GM18858 (cell line): ENCODE measurements around the gene PTDSS2.
"Not testable (repeated sequence)": the region's sequence is repeated elsewhere in the genome, so short reads cannot be mapped to it uniquely, and the experiment has no call there.

Experiments
- ATAC-seq: cut with Tn5 transposase; IDR thresholded peaks from one replicate; pipeline ENCODE4 v1.9.1; 2021; ENCODE audit not compliant: unreplicated experiment

Gene PTDSS2

DNA sequence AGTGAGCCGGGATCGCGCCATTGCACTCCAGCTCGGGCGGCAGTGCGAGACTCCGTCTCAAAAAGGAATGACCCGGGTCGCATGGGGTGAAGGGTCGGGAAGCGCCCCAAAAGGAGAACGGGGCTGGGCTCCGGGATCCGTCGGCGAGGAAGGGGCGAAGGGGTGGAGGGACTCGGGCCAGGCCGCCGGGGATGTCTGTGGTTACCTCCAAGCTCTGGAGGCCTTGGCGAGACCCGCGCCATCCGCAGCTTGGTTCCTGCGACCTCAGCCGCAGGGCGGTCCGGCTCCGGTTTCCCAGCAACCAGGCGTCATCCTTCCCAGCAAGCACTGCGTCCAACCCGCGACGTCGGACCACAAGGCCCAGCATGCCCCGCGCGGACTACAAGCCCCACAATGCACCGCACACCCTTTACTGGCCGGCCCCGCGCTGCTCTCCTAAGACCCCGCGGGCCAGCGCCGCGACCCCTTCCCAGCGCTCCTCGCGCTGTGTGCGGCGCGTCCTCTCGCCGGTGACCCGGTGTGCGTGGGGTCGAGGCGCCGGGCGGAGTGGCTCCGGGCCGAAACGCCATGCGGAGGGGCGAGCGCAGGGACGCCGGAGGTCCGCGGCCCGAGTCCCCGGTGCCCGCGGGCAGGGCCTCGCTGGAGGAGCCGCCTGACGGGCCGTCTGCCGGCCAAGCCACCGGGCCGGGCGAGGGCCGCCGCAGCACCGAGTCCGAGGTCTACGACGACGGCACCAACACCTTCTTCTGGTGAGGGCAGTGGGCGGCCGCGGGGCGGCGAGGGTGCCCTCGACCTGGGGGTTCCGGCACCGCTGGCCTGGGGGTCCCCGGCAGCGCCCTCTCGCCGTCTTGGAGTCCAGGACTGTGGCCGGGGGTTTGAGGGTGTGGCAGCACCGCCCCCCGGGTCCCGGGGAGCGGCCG, at the start of gene PTDSS2:
TSS of gene PTDSS2 (plus strand) at position 391 of the 920 bp plus-strand sequence. CDS start at position 568, 177 bp downstream.
- peak; percentile 61 for ATAC-seq

DNA sequence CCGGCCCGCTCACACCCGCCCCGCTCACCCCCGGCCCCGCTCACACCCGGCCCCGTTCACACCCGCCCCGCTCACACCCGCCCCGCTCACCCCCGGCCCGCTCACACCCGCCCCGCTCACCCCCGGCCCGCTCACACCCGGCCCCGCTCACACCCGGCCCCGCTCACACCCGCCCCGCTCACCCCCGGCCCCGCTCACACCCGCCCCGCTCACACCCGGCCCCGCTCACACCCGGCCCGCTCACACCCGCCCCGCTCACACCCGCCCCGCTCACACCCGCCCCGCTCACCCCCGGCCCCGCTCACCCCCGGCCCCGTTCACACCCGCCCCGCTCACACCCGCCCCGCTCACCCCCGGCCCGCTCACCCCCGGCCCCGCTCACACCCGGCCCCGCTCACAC, 48.9 kb upstream of the PTDSS2 start:
- not testable (repeated sequence) for ATAC-seq

DNA sequence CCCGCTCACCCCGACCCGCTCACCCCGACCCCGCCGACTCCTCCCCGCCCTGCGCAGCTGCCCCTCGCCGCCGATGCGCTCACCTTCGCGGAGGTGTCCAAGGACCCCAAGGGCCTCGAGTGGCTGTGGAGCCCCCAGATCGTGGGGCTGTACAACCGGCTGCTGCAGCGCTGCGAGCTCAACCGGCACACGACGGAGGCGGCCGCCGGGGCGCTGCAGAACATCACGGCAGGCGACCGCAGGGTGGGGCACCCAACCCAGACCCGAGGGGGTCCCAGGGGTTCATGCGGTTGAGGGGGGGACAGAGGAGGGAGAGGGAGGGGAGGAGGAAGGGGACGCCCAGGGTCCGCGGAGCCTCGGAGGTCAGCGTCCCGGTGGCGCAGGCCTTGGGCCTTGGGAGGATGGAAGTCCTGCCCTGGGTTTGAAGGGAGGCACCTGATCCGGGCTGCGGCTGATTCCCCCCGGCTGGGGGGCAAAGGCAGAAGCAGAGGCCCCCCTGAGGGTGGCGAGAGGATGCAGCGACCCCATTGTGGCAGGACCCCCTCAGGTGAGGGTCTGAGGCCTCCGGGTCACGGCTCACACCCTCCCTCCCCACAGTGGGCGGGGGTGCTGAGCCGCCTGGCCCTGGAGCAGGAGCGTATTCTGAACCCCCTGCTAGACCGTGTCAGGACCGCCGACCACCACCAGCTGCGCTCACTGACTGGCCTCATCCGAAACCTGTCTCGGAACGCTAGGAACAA, 46.9 kb upstream of the PTDSS2 start:
- no peak for ATAC-seq

DNA sequence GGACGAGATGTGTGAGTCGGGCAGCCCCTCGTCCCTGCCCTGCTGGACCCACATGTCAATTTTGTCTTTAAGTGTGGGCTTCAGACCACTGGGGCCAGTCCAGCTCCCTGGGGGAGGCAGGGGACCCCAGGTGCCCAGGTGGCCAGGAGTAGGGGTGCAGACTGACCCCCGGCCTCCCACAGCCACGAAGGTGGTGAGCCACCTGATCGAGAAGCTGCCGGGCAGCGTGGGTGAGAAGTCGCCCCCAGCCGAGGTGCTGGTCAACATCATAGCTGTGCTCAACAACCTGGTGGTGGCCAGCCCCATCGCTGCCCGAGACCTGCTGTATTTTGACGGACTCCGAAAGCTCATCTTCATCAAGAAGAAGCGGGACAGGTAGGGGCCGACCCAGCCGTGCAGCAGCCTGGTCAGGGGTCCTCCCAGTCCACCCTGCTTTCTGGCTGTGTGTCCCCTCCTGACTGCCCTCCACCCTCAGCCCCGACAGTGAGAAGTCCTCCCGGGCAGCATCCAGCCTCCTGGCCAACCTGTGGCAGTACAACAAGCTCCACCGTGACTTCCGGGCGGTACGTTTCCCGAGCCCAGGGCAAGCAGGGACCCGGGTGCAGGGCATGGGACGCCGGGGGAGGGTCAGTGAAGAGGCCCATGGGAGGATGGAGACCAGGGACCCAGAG, 46.2 kb upstream of the PTDSS2 start:
- no peak for ATAC-seq

DNA sequence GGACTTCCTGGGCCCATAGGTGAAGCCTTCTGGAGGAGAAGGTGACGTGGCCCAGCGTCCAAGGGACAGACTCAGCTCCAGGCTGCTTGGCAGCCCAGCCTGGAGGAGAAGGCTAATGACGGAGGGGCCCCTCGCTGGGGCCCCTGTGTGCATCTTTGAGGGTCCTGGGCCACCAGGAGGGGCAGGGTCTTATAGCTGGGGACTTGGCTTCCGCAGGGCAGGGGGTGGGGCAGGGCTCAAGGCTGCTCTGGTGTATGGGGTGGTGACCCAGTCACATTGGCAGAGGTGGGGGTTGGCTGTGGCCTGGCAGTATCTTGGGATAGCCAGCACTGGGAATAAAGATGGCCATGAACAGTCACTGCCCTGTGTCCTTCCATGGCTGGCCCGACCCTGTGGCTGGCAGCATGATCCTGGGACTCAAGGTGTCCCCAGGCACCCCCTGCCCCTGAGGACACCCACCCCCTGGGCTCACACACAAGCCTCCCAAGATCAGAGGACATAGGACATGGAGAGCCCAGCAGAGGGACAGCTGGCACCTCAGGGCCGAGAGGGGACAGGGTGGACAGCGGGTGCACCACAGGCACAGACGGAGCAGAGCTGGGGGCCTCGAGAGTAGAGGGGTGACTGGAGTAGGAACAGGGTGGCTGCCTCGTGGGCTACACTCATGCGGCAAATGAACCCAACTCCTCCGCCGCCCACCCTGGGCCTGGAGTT, 45.4 kb upstream of the PTDSS2 start:
- no peak for ATAC-seq

DNA sequence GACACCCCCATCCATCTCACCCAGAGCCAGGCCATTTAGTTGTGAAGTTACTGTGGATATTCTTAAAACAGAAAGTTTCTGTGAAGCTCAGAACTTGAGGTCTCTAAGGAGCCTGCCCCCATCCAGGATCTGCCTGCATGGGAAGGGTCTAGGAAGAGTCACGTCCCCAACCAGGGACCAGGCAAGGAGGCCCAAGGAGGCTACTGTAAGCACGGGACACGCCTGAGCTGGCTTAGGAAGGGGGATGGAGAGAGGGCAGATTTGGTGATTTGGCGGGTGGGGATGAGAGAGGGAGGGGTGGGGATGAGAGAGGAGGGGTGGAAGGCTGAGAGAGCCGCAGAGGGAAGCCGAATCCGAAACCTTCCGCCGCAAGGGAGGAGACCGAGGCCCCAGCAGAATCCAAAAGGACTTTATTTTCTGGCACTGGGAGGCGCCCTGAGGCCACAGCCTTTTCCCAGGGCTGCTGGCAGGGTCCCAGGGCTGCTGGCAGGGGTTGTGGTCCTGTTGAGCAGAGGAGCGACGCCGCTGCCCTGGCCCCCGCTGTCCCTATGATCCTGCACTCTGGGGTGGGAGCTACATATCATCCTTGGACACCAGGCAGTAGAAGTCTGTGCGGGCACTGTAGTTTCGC, 44.6 kb upstream of the PTDSS2 start:
- no peak for ATAC-seq

DNA sequence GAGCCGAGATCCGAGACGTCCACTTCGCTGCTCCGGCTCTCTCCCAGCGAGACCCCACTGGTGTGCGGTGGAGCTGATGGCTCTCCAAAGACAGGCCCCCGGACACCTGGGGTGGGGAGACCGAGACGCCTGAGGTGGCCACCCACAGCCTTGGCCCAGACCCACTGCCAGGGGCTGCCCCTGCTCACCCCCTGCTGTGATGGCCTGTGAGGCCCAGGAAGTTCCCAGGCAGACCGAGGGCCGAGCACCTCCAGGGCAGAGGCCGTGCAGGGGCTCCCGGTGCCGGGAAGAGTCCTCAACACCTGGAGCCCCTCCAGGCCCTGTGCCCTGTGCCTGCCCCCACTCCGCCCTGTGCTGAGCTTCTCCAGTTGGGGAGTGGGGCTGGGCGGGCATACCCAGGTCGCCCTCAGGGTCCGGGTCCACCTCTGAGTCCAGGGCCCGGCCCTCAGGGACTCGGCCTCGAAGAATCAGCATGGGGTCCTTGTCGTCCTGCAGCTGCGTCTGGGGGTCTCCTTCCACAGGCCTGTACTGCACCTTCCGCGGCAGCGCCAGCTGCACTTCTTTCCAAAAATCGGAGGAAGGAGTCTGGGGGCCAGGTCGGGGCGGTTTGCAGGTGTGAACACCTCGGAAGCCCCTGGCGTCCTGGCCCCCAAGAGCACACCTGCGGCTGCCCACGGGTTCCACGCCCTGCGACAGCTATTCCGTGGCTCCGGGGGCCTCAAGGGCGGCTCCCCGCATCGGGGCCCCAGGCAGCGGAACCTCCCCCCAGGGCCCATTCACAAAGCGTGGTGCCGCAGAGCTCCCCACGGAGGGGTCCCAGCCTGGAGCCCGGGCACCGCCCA, 43.9 kb upstream of the PTDSS2 start:
- no peak for ATAC-seq

DNA sequence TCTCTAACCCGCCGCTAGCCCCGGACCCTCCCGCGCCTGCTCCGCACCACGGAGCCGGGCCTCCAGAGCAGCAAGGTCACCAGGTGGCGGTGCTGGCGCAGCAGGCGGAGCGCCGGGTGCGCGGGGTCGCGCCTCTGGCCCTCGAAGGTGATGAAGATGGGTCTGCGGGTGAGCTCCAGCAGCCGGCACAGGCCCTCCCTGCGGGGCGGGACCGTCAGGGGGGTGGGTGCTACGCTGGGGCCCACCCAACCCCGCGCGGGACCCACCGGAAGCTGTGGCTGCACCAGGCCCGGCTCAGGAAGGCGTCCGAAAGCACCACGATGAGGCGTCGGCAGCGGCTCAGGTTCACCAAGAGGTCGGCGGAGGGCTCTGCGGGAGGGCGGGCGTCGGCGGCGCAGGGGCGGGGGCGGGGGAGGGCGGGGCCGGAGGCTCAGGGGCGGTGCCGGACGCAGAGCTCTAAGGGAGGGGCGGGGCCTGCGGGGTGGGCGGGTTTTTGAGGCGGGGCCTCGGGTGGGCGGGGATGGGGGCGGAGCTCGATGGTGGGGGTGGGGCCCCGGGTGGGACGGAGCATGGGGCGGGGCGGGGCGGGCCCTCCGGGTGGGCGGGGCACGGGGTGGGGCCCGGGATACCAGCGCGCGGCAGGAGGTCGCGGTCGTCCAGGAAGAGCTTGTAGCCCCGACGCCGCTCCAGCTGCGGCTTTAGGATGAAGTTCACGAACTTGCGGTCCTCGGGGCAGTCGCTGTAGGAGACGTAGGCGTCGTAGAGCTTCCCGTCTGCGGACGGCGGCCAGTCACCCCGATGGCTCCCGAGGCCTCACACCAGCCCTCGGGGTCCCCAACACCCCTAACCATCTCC, 43.1 kb upstream of the PTDSS2 start:
- ATAC-seq = peak; percentile 43

DNA sequence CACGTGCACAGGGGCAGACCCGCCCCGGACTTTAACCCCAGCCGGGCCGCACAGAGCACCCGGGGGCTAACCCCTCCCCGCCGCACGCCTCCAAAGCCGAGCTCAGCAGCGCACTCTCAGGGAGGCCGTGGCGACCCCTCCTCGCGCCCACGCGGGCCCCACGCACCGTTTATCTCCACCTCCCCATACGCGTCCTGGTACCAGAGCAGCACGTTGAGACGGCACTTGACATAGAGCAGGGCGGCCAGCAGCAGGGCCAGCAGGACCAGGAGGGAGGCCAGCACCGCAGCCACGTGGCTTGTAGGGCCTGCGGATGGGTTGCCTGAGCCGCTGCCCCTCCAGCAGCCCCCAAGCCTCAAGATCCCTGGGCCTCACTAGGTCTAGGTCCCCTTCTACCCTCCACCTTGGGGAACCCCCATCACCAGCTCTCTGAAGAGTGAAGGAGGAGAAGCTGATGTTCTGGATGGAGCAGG, 42.4 kb upstream of the PTDSS2 start:
- ATAC-seq = no peak

DNA sequence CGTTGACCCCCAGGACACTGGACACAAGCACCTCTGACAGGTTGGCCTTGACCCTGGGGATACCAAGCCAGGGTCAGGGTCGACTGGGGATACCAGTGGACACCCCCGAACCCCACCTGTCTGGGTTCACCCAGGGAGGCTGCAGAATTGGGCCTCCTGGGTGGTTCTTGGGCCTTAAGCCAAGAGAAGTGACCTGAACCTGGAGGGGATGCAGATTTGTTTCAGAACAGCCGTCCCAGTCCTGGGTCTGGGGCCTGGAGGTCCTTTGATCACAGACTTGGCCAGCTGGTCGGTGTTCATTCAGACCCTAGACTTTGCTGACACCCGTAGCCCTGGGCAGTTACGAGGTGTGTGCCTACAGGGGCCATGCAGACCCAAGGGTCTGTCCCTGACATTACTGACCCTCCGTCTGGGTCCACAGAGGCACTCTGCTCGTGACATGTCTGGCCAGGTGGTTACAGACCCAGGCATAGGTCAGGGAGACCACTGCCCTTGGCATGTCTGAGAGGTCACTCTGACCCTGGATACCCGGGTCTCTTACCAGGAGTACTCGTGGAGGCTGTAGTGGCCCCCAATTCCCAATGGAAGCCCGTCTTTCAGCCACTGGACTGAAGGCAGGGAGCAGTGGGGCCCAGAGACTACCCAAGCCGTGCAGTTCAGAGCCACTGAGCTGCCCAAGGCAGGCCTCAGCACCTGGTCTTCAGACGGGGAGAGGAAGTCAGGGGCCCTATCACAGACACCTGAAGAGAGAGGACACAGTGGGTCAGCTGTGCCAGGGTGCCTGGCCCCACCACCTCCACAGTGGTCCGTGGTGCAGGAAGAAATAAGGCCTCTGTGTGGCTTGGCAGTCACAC, 41.7 kb upstream of the PTDSS2 start:
- no peak for ATAC-seq

DNA sequence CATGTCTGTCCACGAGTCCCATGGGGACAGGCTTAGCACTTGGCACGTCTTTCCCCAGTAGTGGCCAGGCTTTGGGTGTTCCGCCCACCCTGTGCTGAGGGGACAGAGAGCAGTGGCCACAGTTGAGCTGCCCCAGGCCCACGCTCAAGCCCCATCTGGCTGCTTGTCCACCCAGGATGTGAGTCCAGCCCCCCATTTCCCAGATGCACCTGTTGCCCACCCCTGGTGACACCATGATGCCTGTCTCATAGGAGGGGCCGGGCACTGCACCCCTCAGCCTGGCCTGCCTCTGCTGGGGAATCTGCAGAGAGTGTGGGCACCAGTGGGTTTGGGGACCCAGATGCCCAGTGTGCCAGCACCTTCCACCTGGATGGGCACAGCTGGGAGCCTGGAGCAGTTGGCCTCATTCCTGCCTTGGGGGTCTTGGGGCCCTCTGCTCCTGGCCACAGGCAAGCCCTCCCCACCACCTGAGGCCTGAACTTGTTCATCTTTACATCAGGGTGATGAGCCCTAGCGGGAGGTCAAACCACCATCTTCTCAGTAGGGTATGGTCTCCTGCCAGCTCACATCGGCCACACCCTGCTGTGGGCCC, 41.0 kb upstream of the PTDSS2 start:
- no peak for ATAC-seq

DNA sequence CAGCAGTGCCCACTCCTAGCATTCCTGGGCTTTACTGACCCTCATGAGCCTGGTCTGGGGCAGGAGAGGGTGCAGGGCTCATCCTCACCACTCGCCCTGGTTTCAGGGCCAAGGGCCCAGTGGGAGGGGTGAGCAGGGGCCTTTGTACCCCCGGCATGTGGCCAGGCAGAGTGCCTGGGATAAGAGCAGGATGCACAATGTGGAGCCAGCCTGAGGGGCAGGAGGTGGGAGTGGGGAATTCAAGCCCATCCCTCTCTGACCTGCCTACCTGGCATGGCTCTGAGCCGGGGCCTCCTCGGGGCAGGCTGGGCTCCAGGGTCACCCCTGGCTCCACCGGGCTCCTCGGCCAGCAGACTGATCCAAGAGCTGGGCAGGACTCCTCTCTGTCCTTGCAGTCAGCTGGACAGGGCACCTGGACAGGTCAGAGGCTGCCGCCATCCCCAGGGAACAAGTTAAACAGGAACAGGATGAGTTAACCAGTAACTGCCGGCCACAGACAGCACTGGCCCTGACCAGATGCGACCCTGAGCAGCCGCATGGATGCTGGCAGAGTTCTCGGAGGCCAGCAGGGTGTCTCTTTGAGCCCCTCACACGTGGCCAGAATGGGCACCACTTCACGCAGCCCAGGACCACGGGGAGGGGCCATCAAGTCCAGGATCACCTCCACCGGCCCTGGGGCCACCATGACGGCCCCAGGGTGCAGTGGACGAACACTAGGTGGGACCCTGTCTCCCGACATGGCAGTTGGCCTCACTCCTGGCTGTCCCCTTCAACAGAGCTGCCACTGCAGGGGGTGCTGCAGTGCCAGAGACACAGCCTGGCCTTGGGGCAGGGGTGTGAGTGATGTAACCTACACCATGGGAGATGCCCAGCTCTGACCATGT, 40.2 kb upstream of the PTDSS2 start:
- ATAC-seq = no peak

DNA sequence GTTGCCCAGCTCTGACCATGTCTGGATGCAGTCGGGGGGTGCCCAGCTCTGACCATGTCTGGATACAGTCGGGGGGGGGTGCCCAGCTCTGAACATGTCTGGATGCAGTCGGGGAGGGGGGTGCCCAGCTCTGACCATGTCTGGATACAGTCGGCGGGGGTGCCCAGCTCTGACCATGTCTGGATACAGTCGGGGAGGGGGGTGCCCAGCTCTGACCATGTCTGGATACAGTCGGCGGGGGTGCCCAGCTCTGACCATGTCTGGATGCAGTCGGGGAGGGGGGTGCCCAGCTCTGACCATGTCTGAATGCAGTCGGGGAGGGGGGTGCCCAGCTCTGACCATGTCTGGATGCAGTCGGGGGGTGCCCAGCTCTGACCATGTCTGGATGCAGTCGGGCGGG, 39.4 kb upstream of the PTDSS2 start:
- not testable (repeated sequence) for ATAC-seq

DNA sequence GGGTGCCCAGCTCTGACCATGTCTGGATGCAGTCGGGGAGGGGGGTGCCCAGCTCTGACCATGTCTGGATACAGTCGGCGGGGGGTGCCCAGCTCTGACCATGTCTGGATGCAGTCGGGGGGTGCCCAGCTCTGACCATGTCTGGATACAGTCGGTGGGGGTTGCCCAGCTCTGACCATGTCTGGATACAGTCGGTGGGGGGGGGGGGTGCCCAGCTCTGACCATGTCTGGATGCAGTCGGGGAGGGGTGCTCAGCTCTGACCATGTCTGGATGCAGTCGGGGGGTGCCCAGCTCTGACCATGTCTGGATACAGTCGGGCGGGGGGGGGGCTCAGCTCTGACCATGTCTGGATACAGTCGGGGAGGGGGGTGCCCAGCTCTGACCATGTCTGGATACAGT, 38.6 kb upstream of the PTDSS2 start:
- ATAC-seq = not testable (repeated sequence)

DNA sequence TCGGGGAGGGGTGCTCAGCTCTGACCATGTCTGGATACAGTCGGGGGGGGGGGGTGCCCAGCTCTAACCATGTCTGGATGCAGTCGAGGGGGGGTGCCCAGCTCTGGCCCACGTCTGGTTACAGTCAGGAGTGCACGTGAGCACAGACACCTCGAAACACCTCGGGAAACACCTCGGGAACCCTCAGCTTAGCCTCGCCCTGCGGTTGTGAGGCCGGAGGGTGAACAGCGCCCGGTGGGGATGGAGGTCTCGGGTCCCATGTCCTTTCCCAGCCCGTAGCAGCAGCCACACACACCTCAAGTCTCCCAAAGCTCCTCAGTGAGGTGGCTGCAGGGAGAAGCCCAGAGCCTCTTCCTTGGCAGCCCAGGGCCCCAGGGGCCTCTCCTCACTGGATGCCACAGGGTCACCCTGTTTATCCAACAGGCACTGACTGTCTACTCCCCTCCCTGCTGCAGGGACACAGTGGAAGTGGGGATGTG, 37.4 kb upstream of the PTDSS2 start:
- no peak for ATAC-seq
